Right renal pelvis (tissue), 4 donors: ENCODE measurements around the gene PHLDB2. TPM values are rescaled to one million over a fixed set of nuclear protein-coding genes. Genes with fewer than 3 reads are reported as not detected.

ENCODE experiments used
- DNase-seq, 4 donors: peaks; one replicate each; pipeline ENCODE4 v3.0.0-alpha.2; 2013; ENCODE audit warnings: low read depth in 4 of 4, low spot score in 3 of 4, missing footprints in 1 of 4
- polyA plus RNA-seq, 4 donors: library from polyadenylated mRNA; unstranded; fragments of 120-200 nt; gene quantifications; one replicate each; pipeline ENCODE4 v1.2.1, GENCODE V29; 2013; ENCODE audit not compliant: insufficient read length in 4 of 4

Gene PHLDB2
- polyA plus RNA-seq, 4 donors: 80.1 to 96.5 (median 89.7) TPM

DNA sequence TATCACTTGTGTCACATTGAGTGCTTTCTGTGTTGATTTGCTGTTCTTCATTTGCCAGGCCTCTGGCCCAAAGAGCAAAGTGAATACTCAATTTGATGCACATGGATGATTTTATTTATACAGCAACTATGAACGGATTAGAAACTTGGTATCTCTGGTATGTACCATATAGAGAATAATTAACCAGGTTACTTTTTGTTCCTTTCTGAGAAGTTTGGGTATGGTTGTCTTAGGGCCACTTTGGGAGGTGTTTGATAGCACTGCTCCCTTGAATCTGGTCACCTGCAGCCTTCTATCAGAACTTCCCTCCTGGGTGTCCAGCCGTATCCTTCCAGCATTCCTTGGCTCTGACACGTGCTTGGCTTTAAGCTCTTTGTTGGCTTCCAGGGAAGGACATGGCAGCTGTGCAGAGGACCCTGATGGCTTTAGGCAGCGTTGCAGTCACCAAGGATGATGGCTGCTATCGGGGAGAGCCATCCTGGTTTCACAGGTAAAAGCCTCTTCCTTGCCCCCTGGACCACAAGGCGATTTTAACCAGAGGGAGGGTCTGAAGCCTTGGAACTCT lies 152.4 kb downstream of the PHLDB2 start:
- no peak for DNase-seq

DNA sequence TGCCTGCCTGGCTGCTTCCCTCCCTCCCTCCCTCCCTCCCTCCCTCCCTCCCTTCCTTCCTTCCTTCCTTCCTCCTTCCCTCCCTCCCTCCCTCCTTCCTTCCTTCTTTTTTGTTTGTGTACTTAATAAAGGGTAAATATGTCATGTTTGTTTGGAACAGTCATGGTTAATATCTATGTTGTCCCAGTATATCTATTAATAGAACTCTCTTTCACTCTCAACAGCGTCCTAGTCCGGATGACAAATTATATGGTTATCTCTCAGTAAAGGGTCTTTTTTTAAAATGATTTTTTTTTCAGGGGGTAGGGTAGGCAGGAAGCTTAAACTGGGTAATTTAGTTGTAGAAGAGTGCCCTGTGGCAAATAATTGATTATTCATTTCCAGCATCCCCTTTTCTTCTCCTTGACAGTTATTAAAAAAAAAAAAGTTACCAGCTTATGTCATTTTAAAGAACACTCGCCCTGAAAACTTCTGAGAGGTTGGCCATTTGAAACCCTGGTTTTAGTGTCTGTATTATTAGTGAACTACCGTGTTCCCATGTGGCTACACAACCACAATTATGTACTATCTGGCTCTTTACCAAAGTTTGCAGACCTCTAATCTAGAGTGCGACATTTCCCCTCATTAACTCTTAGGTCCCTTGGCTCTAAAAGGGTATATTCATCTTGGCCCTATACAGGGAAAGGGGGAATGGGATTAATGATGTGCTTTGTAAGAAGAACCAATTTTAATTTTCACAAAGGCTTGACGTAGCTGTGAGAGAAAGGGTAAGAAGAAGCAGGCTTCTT lies 153.3 kb downstream of the PHLDB2 start:
- no peak for DNase-seq

DNA sequence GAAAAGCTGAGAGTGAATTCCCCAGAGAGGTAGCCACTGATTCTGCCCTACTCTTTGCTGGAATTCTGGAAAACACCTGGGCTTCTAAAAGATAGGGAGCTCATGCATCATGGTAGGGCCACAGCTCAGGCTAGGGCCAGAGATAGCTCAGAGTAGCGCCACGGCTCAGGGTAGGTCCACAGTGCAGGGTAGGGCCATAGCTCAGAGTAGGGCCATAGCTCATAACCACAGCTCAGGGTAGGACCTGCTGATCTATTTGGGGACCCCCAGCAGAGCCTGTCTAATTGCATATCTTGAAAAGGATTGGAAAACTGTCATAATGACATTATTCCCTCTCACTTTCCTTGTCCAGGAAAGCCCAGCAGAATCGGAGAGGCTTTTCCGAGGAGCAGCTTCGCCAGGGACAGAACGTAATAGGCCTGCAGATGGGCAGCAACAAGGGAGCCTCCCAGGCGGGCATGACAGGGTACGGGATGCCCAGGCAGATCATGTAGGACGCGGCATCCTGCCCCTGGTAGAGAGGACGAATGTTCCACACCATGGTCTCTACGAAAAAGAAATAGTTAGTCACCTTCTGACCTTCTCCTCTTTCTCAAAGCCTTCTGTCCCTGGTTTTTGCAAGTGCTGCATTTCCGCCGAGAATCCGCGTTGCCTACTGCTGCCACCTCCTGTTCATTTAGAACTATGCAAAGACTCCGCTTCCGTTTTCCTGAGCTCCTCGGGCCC lies 154.2 kb downstream of the PHLDB2 start:
- DNase-seq: peak in 3 of 4 donors; percentile 48 to 69 (median 49)

DNA sequence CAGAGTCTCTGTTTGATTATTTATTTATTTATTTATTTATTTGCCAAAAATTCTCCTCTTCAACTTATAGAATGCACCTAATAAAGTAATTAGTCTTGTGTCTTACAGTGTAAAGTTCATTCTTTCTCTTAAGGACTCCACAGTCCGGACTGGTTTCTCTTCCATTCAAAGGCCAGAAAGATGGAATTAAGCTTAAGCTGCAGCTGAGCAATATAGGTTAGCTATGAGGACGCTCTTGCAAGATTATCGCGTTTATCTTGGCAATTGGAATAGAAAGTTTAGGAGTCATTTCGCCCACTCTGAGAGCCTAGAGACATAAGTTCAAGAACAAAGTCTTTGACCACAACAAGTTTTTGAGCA lies 154.7 kb downstream of the PHLDB2 start:
- DNase-seq: no peak

DNA sequence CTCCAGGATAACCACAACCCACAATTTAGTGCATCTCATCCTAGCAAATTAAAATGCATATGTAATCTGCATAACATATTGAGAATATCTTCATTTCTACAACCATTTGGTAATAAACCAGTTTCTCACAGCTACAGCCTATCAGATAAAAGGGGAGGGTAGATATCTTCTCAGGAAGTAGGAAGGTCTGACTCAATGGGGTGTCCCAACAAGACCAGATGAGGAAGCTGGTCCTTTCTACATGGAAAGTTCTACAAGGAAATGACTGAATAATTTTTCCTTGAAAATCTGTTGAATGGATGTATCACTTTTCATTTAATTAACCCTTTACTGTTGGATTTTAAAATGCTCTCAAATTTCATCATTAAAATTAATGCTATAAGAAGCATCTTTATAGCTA lies 158.0 kb downstream of the PHLDB2 start:
- DNase-seq: no peak

DNA sequence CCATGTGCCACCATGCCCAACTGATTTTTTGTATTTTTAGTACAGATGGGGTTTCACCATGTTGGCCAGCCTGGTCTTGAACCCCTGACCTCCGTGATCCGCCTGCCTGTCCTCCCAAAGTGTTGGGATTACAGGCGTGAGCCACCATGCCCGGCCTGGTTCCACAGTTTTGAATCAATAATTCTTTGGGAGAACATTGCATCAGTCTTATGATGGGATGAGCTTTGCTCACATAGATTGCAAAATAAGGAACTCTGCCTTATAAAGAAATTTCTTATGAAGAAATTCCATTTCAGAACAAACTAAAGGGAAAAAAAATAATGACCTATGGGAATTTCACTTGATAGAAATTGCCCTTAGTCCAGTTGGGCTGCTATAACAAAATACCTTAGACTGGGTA lies 159.6 kb downstream of the PHLDB2 start:
- DNase-seq: no peak

DNA sequence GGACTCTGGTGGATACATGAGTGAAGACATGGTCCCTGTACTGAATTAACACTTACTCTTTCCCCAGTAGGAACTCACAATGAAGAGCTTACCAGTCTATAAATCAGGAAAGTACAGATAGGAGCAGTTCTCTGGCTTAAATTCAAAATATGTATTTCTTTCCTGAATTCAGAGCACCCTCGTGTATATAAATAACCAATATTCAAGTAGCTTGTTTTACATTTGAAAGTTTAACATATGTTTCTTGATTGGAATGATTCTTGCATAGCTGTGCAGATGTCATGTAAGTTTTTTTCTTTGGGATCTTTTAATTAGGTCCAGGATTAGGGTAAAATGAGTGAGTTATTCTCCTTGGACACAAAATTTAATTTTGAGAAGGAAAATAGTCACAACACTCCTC lies 160.7 kb downstream of the PHLDB2 start:
- DNase-seq: no peak

DNA sequence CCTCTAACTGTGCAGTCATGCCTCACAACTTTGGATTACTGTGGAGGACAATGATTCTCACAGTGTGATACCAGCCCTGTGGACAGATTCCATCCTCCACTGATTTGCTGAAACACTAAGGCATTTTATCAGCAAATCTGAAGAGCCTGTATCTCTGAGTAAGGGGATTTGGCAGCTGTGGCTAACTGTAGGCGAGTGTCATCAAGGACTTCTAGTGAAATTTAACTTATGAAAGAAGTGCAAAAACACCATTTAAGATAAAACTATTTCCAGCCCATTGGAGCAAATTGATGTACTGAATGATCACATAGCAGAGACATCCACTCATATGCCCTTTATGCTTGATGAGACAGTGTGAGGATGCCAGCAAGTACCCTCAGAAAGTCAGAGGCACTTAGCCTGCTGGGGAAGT lies 161.6 kb downstream of the PHLDB2 start:
- DNase-seq: no peak

Other genes with a start within 250 kb of the PHLDB2 start
- gene PLCXD2, start 184.6 kb upstream of the PHLDB2 start, polyA plus RNA-seq: 10 to 100 TPM; 10.7 to 13.8 (median 12.5) TPM
- gene ABHD10, start 119.8 kb downstream of the PHLDB2 start, polyA plus RNA-seq: 10 to 100 TPM; 47.0 to 56.2 (median 53.1) TPM
- gene TAGLN3, start 139.7 kb downstream of the PHLDB2 start, polyA plus RNA-seq: 1 to 10 TPM; 1.8 to 2.5 (median 2.0) TPM
- under 1 TPM in 2 of 4 donors, not detected in 2; 0.05 to 0.07 TPM for gene TMPRSS7, start 175.5 kb downstream of the PHLDB2 start, polyA plus RNA-seq
- 1 to 10 TPM; 4.9 to 5.8 (median 5.2) TPM for gene C3orf52, start 227.1 kb downstream of the PHLDB2 start, polyA plus RNA-seq